CD1c-positive myeloid dendritic cell (primary cell): Measurements from ENCODE around the gene SPDL1.
A peak's percentile ranks its signal among the peaks of the same experiment; 100 is the strongest.
"Not testable (repeated sequence)": the region's sequence is repeated elsewhere in the genome, so short reads cannot be mapped to it uniquely, and the experiment has no call there.

Experiments used
- DNase-seq: peaks from one replicate; pipeline ENCODE4 v3.0.0-alpha.2; 2016; ENCODE audit errors: extremely low spot score

The SPDL1 gene

DNA sequence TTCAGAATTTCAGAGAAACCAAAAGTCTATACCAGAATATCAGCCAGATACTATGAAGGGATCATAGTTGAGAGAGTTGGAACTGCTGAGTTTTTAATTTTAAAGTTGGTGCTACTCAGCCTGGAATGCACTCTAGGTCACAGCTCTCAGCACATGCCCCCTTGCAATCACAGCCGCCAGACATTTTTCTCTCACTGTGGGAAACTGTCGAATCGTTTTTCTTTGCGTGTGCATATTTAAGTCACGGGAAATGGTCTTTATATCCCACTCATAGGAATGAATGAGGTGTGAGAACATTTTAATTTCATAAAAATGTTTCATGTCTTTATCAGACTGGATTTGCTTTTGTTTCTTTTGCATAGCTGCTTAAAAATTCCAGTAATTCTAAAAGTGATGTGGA lies 12.2 kb upstream of the SPDL1 start:
- no peak for DNase-seq

DNA sequence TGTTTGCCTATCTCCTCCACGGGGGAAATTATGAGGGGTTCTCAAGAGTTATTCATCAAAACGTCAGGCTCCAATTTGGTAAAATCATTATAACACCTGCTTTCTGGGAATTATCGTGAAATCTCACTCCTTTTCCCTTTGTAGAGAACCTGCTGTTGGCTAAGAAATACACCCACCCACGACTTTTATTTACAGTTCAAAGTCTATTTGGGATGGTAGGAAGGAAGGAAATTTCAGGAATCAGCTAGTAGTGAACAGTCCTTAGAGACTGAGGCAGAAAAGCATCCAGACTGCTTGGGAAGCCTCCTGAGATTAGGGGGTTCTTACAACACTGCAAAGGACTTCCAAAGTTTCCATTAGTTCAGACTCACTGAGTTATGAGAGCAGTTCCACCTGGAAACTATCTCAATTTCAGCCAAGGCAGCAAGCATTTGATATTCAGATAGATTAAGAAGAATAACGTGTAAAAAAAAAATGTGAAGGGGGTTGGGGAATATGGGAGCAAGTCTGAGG lies 9.4 kb upstream of the SPDL1 start:
- DNase-seq, result no peak

DNA sequence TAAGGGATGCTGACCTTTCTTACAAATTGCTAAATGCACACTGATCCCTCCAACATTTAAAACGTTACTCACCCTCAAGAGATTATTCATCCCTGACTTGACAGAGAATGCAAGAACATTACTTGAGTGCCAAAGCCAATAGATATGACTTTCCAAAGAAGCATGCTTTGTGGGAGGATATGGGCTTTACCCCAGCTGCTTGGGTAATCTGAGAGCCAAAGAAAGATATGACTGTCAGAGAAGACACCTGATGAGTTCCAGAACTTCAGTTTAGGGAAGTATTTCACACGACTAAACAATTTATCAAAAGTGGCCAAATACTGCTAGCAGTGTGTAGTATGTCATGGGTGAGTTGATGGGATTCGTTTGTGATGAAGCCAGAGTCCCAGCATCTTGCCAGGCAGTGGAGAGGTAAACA lies 7.4 kb upstream of the SPDL1 start:
- DNase-seq, result no peak

DNA sequence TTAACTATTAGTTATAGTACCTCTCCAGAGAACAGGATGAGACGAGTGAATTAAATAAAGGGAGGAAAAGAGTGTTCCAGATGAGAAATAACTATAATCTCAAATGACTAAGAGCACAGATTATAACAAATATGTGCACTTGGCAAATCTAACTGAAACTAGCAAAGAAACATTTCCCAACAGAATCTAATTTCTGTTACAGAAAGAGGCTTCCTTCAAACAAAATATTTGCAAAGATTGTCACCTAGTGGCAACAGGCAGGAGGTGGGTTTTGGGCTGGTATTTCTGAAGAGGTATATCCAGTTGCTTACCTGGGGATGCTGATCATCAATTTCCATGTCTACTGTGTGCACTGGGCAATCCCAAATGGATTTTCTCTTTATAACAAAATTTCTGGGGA lies 5.6 kb upstream of the SPDL1 start:
- DNase-seq, result no peak

DNA sequence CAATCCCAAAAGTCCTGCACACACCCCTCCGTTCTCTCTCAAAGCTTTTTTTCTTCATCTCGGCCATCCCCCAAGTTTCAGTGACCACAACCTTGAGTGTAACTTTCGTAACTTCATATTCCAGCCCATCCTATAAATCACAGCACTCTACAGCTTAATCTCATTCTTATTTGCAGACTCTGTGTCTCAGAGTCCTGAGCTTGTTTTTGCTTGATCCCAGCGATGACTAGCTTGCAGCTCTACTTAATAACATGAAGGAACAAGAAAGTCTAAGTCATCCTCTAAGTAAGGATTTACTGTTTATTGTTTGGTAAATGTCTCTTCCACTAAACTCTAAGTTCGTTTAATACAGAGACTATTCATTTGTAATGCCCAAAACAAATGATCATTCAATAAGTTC lies 2.6 kb upstream of the SPDL1 start:
- no peak for DNase-seq

DNA sequence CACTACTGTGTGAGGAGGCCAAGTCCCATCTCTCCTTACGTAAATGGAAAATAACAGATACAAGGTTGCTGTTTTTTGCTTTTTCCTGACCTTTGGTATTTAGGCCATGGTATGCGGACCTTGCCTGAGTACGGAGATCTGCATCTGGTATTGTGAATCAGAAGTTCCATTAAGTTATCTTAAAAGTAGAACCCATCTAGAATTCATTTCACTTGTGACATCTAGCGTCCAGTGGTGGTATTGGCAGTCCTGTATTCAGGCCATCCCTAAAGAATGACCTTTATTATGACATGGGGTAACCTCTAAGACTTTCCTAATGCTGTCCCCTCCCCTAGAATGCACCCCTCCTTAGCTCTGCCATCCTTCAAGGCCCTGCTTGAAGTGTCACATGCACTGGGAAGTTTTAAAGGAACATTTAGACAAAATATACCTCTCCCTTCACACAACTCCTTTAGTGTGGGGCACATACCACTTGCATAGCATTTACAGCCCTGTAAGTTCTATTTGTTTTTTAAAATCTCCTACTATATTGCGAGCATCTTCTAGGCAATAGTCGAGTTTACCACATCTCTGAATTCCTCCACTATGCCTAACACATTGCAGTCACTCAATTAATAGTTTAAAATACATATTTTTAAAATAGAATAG lies 1.9 kb upstream of the SPDL1 start:
- DNase-seq, result peak; percentile 69

DNA sequence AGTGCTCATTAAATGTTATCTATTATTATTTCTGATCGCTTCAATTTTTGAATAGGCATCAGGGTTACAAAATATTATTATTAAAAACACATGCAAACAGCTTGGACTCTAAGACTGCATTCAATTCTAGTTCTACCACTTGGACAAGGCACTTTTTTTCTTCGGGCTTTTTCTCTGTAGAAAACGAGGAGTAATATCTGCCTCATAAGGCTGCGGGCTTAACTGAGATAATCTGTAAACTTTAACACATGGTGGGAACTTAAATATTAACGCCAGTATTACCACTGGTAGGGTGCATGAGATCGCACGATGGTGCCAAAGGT lies 511 bp upstream of the SPDL1 start:
- DNase-seq, result no peak

DNA sequence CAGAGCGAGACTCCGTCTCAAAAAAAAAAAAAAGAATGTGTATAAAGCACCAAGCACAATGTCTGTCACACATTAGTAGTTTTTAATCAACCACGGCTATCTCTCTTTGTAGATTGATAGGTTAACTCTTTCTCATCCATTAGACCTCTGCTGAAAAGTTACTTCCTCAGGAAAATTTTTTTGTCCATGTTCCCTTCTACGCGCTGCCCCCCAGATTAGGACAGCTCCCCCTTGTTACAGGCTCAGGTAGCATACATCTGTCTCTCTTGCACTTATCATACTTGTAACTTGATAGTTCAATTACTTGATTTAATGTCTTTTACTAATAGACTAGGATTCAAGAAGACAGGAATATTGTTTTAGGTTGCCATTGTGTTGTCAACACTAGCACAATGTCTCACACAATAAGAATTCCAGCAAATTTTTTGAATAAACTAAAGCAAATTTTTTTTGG lies 1.5 kb downstream of the SPDL1 start:
- no peak for DNase-seq

DNA sequence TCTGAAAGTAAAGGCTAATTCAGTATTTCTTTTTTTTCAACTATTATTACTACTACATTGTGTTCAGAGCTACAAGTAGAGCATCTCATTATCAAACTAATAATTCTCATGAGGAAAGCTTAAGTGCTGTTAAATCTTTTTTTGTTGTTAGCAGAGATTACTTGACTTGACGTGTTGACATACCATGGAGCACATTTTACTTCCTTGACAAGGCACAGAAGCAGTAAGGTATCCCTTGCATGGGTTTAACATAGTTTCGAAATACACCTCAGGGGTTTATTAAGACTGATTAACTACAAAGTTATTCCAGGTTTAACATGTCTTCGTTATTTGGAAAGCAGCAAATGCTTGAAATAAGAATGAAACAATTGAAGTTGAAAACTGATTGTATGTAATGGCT lies 7.0 kb downstream of the SPDL1 start:
- DNase-seq, result no peak

DNA sequence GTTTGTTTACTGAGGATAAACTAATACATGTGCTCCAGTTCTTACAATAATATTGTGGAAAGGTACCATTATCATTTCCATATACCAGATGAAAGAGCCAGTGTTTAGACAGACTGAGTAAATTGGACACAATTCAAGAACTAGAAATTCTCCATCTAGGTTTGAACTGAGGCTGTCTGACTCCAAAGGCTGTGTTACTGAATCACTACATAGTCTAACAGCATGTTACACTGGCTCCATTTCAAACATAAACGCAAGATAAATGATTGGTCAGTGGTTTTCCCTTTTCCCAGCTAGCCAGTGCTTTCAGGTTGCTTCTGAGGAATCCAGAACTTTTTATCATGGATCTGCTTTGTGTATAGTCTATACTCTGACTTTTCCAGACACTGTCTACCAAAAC lies 8.1 kb downstream of the SPDL1 start:
- DNase-seq, result no peak

DNA sequence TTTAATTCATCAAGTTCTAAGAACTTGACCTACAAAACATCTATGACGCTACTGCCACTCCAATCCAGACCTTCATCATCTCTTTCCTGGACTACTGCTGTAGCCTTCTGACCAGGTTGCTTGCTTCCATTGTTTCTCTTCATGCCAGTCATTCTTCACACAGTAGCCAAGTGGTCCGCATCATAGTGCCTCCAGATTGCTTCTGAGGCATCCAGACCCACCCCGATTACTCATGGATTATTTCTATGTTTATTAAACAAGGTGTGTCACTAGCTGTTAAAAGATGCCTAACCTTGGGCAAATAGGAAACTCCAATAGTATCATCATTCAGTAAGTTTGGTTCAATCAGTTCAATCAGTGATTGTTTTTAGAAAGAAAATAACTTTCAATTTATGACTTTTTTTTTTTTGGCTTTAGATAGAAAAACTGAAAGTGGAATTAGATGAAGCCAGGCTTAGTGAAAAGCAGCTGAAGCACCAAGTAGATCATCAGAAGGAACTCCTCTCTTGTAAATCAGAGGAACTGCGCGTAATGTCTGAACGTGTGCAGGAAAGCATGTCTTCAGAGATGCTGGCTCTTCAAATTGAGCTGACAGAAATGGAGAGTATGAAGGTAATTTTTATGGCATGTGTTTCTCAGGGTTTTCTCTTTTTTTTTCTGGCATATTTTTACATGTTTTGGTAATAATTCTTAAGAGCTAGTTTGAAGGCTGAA lies 9.5 kb downstream of the SPDL1 start:
- no peak for DNase-seq

DNA sequence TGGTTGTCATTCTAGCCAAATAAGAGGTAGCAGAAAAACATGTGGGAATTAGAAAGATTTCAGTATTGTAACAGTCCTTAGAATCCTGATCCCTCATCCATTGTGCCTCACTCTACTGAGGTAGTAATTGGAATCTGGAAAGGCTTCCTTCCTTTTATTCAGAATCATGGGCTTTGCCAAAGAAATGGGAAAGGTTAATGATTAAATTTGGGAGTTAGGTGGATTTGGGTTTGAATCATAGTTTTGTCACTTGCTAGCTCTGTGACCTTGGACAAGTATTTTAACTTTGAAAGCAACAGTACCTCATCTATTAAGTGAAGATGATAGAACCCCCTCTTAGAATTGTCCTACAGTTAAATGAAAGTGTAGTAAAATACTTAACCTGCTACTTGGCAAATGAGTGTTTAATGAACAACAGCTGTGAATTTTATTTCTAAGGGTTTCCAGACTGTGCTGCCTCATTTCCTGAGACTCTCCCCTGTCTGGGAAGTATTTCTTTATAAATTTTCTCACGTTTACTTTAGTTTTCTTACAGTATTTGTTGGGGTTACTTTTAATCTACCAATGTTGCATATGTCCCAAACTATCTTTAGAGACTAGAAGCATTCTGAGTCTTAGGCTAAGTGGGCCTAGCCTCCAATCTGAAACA lies 11.7 kb downstream of the SPDL1 start:
- no peak for DNase-seq

DNA sequence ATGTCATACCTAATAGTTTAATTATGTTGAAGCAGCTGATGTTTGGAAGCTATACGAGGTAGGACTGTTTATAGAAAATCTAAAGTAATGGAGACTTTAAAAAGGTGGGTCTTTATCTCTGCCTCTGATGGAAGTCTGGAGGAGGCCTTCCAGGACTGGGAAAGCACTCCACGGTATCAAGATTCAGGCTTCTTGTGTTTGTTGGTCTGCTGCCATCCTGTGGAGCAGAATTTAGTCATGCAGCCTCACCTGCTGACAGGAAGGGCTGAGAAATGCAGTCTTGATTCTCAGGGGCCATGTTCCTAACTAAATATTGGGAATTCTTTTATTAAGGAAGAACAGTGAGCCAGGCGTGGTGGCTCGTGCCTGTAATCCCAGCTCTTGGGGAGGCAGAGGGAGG lies 15.9 kb downstream of the SPDL1 start:
- DNase-seq, result no peak

DNA sequence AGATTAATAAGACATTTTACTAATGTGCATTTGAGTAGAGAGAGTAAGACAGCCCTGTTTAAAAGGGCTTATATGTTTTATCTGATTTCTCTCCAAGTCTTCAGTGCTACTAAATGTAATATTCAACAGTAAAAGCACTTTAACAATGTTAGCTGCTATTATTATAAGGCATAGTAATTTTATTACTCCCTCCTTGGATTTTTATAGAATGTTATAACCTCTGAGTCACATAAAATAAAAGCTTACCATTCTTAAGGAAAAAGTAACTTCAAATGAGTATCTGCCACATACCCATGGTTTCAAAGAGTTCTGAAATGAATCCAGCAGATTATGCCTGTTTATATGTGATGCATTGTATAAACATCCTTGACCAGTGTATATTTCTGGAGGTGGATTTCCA lies 19.0 kb downstream of the SPDL1 start:
- DNase-seq, result no peak

DNA sequence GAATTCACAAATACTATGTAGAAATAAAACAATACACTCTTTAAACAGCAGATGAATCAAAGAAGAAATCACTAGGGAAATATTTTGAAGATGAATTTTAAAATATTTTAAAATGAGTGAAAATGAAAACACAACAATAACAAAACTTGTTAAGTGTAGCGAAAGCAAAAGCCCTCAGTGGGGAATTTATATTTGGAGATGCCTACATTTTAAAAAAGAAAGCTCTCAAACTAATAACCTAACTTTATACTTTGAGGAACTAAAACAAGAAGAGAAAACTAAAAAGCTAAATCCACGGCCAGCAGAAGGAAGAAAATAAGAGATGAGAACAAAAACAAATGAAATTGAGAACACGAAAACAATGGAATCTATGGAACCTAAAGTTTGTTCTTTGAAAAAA lies 22.7 kb downstream of the SPDL1 start:
- DNase-seq, result no peak

DNA sequence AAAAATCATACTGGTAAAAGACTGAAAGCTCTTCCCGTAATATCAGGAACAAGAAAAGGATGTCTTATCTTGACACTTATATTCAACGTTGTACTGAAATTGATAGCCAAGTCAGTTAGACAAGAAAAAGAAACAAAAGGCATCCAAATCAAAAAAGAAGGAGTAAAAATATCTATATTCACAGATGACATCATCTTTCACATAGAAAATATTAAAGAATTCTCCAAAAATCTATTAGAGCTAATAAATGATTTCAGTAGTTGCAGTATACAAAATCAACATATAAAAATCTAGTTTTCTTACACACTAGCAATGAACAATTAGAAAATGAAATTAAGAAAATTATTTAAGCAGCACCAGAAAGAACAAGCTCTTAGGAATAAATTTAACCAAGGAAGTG lies 24.3 kb downstream of the SPDL1 start:
- DNase-seq, result no peak

DNA sequence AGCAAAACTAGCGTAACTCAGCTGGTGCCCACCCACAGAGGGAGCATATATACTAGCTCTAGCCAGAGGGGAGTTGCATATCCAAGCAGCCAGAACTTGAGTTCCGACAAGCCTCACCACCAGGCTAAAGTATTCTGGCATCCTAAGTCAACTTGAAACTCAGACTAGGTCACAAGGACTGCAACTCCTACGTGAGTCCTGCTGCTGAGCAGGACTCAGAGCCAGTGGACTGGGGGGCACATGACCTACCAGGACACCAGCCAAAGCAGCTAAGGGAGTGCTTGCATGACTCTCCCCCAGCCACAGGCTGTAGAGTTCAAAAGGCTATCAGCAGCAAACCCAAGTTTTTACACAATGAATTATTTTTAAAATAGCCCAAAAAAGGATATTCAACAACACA lies 26.1 kb downstream of the SPDL1 start:
- no peak for DNase-seq

DNA sequence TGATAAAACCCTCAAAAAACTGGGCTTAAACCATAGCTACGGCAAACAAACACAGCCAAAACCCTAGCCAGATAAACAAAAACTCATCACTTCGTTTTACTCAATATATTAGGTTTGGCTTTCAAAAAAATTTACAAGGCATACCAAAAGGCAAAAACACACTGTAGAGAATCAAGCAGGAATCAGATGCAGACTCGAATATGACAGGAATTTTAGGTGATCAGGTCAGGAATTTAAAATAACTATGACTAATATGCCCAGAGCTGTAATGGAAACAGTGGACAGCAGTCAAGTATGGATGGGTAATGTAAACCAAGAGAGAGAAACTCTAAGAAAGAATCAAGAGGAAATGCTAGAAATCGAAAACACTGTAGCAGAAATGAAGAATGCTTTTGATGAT lies 27.0 kb downstream of the SPDL1 start:
- DNase-seq, result no peak

DNA sequence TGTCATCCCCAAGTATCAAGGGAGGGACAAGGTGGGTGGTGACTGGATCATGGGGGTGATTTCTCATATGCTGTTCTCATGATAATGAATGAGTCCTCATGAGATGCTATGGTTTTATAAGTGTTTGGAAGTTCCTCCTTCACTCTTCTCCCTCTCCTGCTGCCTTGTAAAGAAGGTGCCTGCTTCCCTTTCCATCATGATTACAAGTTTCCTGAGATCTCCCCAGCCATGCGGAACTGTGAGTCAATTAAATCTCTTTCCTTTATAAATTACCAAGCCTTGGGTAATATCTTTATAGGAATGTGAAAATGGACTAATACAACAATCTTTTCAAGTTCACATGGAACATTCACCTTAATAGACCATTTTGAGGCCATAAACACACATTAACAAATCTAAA lies 32.0 kb downstream of the SPDL1 start:
- no peak for DNase-seq

DNA sequence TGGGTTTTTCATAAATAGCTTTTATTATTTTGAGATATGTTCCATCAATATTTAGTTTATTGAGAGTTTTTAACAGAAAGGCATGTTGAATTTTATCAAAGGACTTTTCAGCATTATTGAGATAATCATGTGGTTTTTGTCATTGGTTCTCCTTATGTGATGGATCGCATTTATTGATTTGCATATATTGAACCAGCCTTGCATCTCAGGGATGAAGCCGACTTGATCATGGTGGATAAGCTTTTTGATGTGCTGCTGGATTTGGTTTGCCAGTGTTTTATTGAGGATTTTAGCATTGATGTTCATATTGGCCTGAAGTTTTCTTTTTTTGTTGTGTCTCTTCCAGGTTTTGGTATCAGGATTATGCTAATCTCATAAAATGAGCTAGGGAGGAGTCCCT lies 40.7 kb downstream of the SPDL1 start:
- not testable (repeated sequence) for DNase-seq

DNA sequence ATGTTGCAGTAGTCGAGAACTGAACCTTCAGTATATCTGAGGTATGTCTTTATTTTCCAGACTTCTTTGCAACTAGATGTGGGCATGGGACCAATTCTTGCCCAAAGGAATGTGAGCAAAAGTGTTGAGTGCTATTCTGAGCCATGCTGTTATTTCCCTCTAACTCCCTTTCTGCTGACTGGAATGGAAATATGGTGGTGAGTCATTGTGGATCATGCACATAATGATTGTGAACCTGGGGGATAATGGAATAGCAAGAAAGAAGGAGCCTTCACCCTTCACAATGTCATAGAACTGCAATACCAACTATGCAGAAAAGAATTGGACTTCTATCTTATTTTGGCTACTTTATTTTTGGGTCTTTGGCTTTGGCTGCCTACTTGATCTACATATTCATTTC lies 43.2 kb downstream of the SPDL1 start:
- DNase-seq, result no peak

DNA sequence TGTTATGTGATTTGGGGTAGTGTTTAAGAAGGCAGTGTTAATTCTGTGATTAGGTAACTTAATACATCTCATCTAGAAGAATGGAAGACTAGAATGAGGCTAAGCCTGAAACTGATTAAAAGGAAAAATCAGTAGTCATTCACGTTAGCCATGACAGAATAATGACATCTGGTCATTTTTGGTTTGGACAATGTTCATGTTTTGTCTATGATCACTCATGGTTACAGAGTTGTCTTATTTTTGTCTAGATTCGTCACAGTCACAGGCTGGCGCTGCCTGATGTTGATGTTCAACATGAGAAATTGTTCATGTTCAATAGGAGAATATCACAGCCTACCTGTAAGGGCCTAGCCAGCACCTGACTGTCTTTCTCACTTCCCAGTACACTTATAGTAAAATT lies 44.0 kb downstream of the SPDL1 start:
- DNase-seq, result no peak

DNA sequence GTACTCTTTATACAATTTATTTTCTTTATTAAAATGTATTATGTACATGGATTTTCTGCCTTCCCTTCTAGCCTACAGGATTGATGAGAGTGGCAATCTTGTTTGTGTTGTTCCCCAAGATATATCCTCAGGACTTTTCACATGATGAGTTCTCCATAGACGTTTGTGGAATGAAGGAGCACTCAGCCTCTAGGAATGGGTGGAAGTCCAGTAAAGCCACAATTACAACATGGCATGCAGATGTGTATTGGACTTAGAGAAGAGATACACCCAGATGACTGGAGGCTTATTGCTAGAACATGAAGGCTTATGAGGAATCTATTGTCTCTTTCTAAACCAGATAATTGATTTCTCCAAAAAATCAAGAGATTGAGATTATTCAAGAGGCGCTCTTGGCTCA lies 45.3 kb downstream of the SPDL1 start:
- DNase-seq, result no peak
